Stimulated activated CD4-positive, alpha-beta T cell treated with anti-CD3 and anti-CD28 coated beads, Interleukin-15, amount 100 ng/mL, for 24 hours (primary cell): ENCODE results near the gene CNTNAP5.

ENCODE experiments used
- DNase-seq: peaks from one replicate; pipeline ENCODE4 v3.0.0-alpha.2; 2020

The CNTNAP5 gene

GRCh38 chr2:124740636-124741035, 715.5 kb downstream of the CNTNAP5 start:
- DNase-seq: no peak

- DNase-seq: no peak
Observed at GRCh38 chr2:124753842-124754241, 728.8 kb downstream of the CNTNAP5 start.

GRCh38 chr2:124755386-124755785, 730.3 kb downstream of the CNTNAP5 start:
- DNase-seq: no peak

- no peak for DNase-seq
Observed at GRCh38 chr2:124756048-124756447, 731.0 kb downstream of the CNTNAP5 start.

- no peak for DNase-seq
Observed at GRCh38 chr2:124762388-124762787, 737.3 kb downstream of the CNTNAP5 start.

GRCh38 chr2:124763611-124764010, 738.5 kb downstream of the CNTNAP5 start:
- no peak for DNase-seq

- DNase-seq: no peak
Observed at GRCh38 chr2:124774781-124775180, 749.7 kb downstream of the CNTNAP5 start.

GRCh38 chr2:124776332-124776731, 751.2 kb downstream of the CNTNAP5 start:
- no peak for DNase-seq

- no peak for DNase-seq
Observed at GRCh38 chr2:124778076-124778475, 753.0 kb downstream of the CNTNAP5 start.

GRCh38 chr2:124796647-124797046, 771.6 kb downstream of the CNTNAP5 start:
- no peak for DNase-seq

GRCh38 chr2:124797049-124797448, 772.0 kb downstream of the CNTNAP5 start:
- no peak for DNase-seq

GRCh38 chr2:124798551-124798950, 773.5 kb downstream of the CNTNAP5 start:
- no peak for DNase-seq

- DNase-seq: no peak
Observed at GRCh38 chr2:124804014-124804940, 779.2 kb downstream of the CNTNAP5 start.

- no peak for DNase-seq
Observed at GRCh38 chr2:124805060-124805459, 780.0 kb downstream of the CNTNAP5 start.

GRCh38 chr2:124810132-124810531, 785.0 kb downstream of the CNTNAP5 start:
- no peak for DNase-seq

- no peak for DNase-seq
Observed at GRCh38 chr2:124814968-124815745, 790.1 kb downstream of the CNTNAP5 start.

GRCh38 chr2:124816007-124816406, 790.9 kb downstream of the CNTNAP5 start:
- no peak for DNase-seq

- no peak for DNase-seq
Observed at GRCh38 chr2:124822516-124822915, 797.4 kb downstream of the CNTNAP5 start.

- no peak for DNase-seq
Observed at GRCh38 chr2:124824441-124824840, 799.4 kb downstream of the CNTNAP5 start.

- no peak for DNase-seq
Observed at GRCh38 chr2:124832521-124832920, 807.4 kb downstream of the CNTNAP5 start.

GRCh38 chr2:124834331-124834730, 809.2 kb downstream of the CNTNAP5 start:
- DNase-seq: no peak

- DNase-seq: no peak
Observed at GRCh38 chr2:124835331-124835730, 810.2 kb downstream of the CNTNAP5 start.

- no peak for DNase-seq
Observed at GRCh38 chr2:124836416-124836815, 811.3 kb downstream of the CNTNAP5 start.

- no peak for DNase-seq
Observed at GRCh38 chr2:124837496-124837895, 812.4 kb downstream of the CNTNAP5 start.
